Muscle layer of colon (tissue), 2 donors: ENCODE data around the gene GUCY1A1.
A peak's percentile ranks its signal among the peaks of the same experiment; 100 is the strongest.

Experiments used
- H3K27ac ChIP-seq: one replicate; pipeline ENCODE4 v1.7.0; 2013; ENCODE audit warnings: low read depth, mild to moderate bottlenecking, low read length, moderate library complexity
- H3K27me3 ChIP-seq, 2 donors: one replicate each; pipeline ENCODE4 v1.7.0; 2013; ENCODE audit warnings: low read length in 2 of 2, mild to moderate bottlenecking in 2 of 2; ENCODE audit not compliant: insufficient read depth in 2 of 2, control insufficient read depth in 1 of 2
- H3K36me3 ChIP-seq: one replicate; pipeline ENCODE4 v1.7.0; 2013; ENCODE audit warnings: mild to moderate bottlenecking, low read length; ENCODE audit not compliant: insufficient read depth
- H3K4me1 ChIP-seq: one replicate; pipeline ENCODE4 v1.7.0; 2013; ENCODE audit warnings: mild to moderate bottlenecking, low read length; ENCODE audit not compliant: insufficient read depth
- H3K4me3 ChIP-seq, 2 donors: one replicate each; pipeline ENCODE4 v1.7.0; 2013; ENCODE audit warnings: low read length in 2 of 2, low read depth in 1 of 2, mild to moderate bottlenecking in 1 of 2, moderate library complexity in 1 of 2
- H3K9ac ChIP-seq: one replicate; pipeline ENCODE4 v1.7.0; 2013; ENCODE audit warnings: low read length
- H3K9me3 ChIP-seq: one replicate; pipeline ENCODE4 v1.7.0; 2013; ENCODE audit warnings: mild to moderate bottlenecking, low read length
- donor health status: abdominal sarcoma.
- donor health status: Adenocarcinoma of cecum.

Gene GUCY1A1

GRCh38 chr4:155666344-155667221, at the start of gene GUCY1A1:
TSS of gene GUCY1A1 (plus strand) at chr4:155666848. CDS start at chr4:155696868, 30,020 bp downstream.
- H3K27me3 ChIP-seq, result no peaks in the 10 kb centered on the region
- H3K4me3 ChIP-seq, result peak within 1 kb of the TSS; percentile 46 to 78
- peak within 1 kb of the TSS; percentile 88 for H3K27ac ChIP-seq
- H3K4me1 ChIP-seq, result peaks cover 26% of the 10 kb centered on the region
- H3K9me3 ChIP-seq, result no peaks in the 10 kb centered on the region
- H3K36me3 ChIP-seq, result no peaks in the 10 kb centered on the region
- H3K9ac ChIP-seq, result peak within 1 kb of the TSS; percentile 93

- Histone ChIP-seq H3K36me3 (no peaks in the 10 kb centered on the region), H3K9ac (no peak overlapping the region), H3K27ac (no peak overlapping the region), H3K4me3 (no peak overlapping the region), H3K4me1 (no peaks in the 10 kb centered on the region), H3K9me3 (no peaks in the 10 kb centered on the region), H3K27me3 (no peaks in the 10 kb centered on the region)
Measured at GRCh38 chr4:155617296-155617695, 49.4 kb upstream of the GUCY1A1 start.

GRCh38 chr4:155618183-155618838, 48.3 kb upstream of the GUCY1A1 start:
- no peaks in the 10 kb centered on the region for H3K27me3 ChIP-seq
- no peak overlapping the region for H3K9ac ChIP-seq
- H3K27ac ChIP-seq, result no peak overlapping the region
- H3K4me3 ChIP-seq, result no peak overlapping the region
- H3K4me1 ChIP-seq, result no peaks in the 10 kb centered on the region
- H3K36me3 ChIP-seq, result no peaks in the 10 kb centered on the region
- no peaks in the 10 kb centered on the region for H3K9me3 ChIP-seq

GRCh38 chr4:155620637-155621036, 46.0 kb upstream of the GUCY1A1 start:
- Histone ChIP-seq H3K27ac (no peak overlapping the region), H3K9ac (no peak overlapping the region), H3K4me3 (no peak overlapping the region), H3K27me3 (no peaks in the 10 kb centered on the region), H3K4me1 (no peaks in the 10 kb centered on the region), H3K9me3 (no peaks in the 10 kb centered on the region), H3K36me3 (no peaks in the 10 kb centered on the region)

- H3K4me1 ChIP-seq, result peaks cover 5% of the 10 kb centered on the region
- H3K27ac ChIP-seq, result no peak overlapping the region
- H3K27me3 ChIP-seq, result no peaks in the 10 kb centered on the region
- H3K4me3 ChIP-seq, result no peak overlapping the region
- no peak overlapping the region for H3K9ac ChIP-seq
- H3K36me3 ChIP-seq, result no peaks in the 10 kb centered on the region
- H3K9me3 ChIP-seq, result no peaks in the 10 kb centered on the region
Measured at GRCh38 chr4:155624478-155624877, 42.2 kb upstream of the GUCY1A1 start.

- no peaks in the 10 kb centered on the region for H3K27me3 ChIP-seq
- H3K36me3 ChIP-seq, result no peaks in the 10 kb centered on the region
- H3K9me3 ChIP-seq, result no peaks in the 10 kb centered on the region
- no peak overlapping the region for H3K4me3 ChIP-seq
- H3K9ac ChIP-seq, result no peak overlapping the region
- H3K27ac ChIP-seq, result no peak overlapping the region
- peaks cover 14% of the 10 kb centered on the region for H3K4me1 ChIP-seq
Measured at GRCh38 chr4:155626561-155626960, 40.1 kb upstream of the GUCY1A1 start.

GRCh38 chr4:155629183-155629825, 37.3 kb upstream of the GUCY1A1 start:
- Histone ChIP-seq H3K9me3 (no peaks in the 10 kb centered on the region), H3K27me3 (no peaks in the 10 kb centered on the region), H3K4me1 (peaks cover 25% of the 10 kb centered on the region), H3K36me3 (no peaks in the 10 kb centered on the region), H3K9ac (no peak overlapping the region), H3K27ac (no peak overlapping the region), H3K4me3 (no peak overlapping the region)

GRCh38 chr4:155629956-155630355, 36.7 kb upstream of the GUCY1A1 start:
- H3K27ac ChIP-seq, result no peak overlapping the region
- no peak overlapping the region for H3K4me3 ChIP-seq
- H3K27me3 ChIP-seq, result no peaks in the 10 kb centered on the region
- no peaks in the 10 kb centered on the region for H3K36me3 ChIP-seq
- H3K9me3 ChIP-seq, result no peaks in the 10 kb centered on the region
- H3K4me1 ChIP-seq, result peaks cover 25% of the 10 kb centered on the region
- H3K9ac ChIP-seq, result no peak overlapping the region

- Histone ChIP-seq H3K27me3 (no peaks in the 10 kb centered on the region), H3K36me3 (no peaks in the 10 kb centered on the region), H3K9ac (no peak overlapping the region), H3K4me1 (peaks cover 25% of the 10 kb centered on the region), H3K9me3 (no peaks in the 10 kb centered on the region), H3K4me3 (no peak overlapping the region), H3K27ac (peak overlapping the region; percentile 48)
Measured at GRCh38 chr4:155632310-155632840, 34.3 kb upstream of the GUCY1A1 start.

- no peak overlapping the region for H3K27ac ChIP-seq
- H3K27me3 ChIP-seq, result no peaks in the 10 kb centered on the region
- no peaks in the 10 kb centered on the region for H3K9me3 ChIP-seq
- H3K4me1 ChIP-seq, result peaks cover 4% of the 10 kb centered on the region
- no peak overlapping the region for H3K9ac ChIP-seq
- no peaks in the 10 kb centered on the region for H3K36me3 ChIP-seq
- no peak overlapping the region for H3K4me3 ChIP-seq
Measured at GRCh38 chr4:155638195-155638965, 28.3 kb upstream of the GUCY1A1 start.
